B cell (primary cell): ENCODE measurements around the gene GTF3C5. TPM values are rescaled to one million over a fixed set of nuclear protein-coding genes. Genes with fewer than 3 reads are reported as not detected.
A peak's percentile ranks its signal among the peaks of the same experiment; 100 is the strongest.
"Not testable (repeated sequence)": the region's sequence is repeated elsewhere in the genome, so short reads cannot be mapped to it uniquely, and the experiment has no call there.

Source experiments
- ATAC-seq: fragments of 200-7000 bp; cut with Tn5 transposase; one replicate; pipeline ENCODE4 v1.10.0; 2021; ENCODE audit warnings: low read depth, mild to moderate bottlenecking, moderate number of reproducible peaks, moderate library complexity
- CTCF ChIA-PET: fragments of 350-600 bp; sonication (Branson Sonifier 250); formaldehyde crosslinking; loops from one replicate; lab custom pipeline; 2021; ENCODE audit warnings: antibody characterized with exemption, inconsistent platforms; lab: Charles Lee
- POLR2A ChIA-PET: fragments of 350-600 bp; sonication (Branson Sonifier 250); formaldehyde crosslinking; loops from one replicate; lab custom pipeline; 2021; ENCODE audit warnings: antibody characterized with exemption; lab: Charles Lee
- DNase-seq: peaks from one replicate; pipeline ENCODE4 v3.0.0; 2013
- H2AFZ ChIP-seq: 2 replicates; pipeline ENCODE4 v1.6.1; 2012; ENCODE audit warnings: mild to moderate bottlenecking, low read depth, low read length; ENCODE audit not compliant: insufficient read depth, poor library complexity, severe bottlenecking
- H3K27ac ChIP-seq, 2 donors: 1 replicate in 1 of 2; 2 replicates in 1 of 2; pipeline ENCODE4 v1.5.1; 2012 to 2013; ENCODE audit warnings: low read length in 2 of 2, mild to moderate bottlenecking in 2 of 2, moderate library complexity in 1 of 2
- H3K27me3 ChIP-seq, 4 experiments: fragments of 200-600 bp in 1 of 4; sonication (generic) in 1 of 4; replicated peaks in 1 of 4; 1 replicate in 2 of 4; 2 replicates in 2 of 4; pipeline versions ENCODE4 v1.6.1 to v1.7.0; 2013 to 2016; ENCODE audit warnings: low read length in 3 of 4, mild to moderate bottlenecking in 2 of 4, mixed read lengths in 1 of 4, moderate library complexity in 1 of 4; ENCODE audit not compliant: insufficient read depth in 4 of 4, control insufficient read depth in 3 of 4; ENCODE audit errors: control extremely low read depth in 1 of 4
- H3K36me3 ChIP-seq, 2 experiments: replicated peaks in 1 of 2; 1 replicate in 1 of 2; 2 replicates in 1 of 2; pipeline versions ENCODE4 v1.6.1 to v1.7.1; 2013; ENCODE audit warnings: low read length in 1 of 2; ENCODE audit not compliant: insufficient read depth in 2 of 2, control insufficient read depth in 1 of 2; ENCODE audit errors: control extremely low read depth in 1 of 2, extremely low read depth in 1 of 2
- H3K4me1 ChIP-seq, 2 donors: fragments of 200-600 bp in 1 of 2; sonication (generic) in 1 of 2; 1 replicate in 1 of 2; 2 replicates in 1 of 2; pipeline versions ENCODE4 v1.5.1 to v1.6.1; 2013 to 2017; ENCODE audit warnings: low read length in 2 of 2; ENCODE audit not compliant: control insufficient read depth in 2 of 2, insufficient read depth in 2 of 2
- H3K4me2 ChIP-seq: replicated peaks from 2 replicates; pipeline ENCODE3; 2012; ENCODE audit warnings: mild to moderate bottlenecking, low read depth, low read length; ENCODE audit not compliant: poor library complexity, severe bottlenecking
- H3K4me3 ChIP-seq, 5 experiments: fragments of 200-600 bp in 1 of 5; sonication (generic) in 1 of 5; 1 replicate in 3 of 5; 2 replicates in 2 of 5; pipeline versions ENCODE4 v1.5.1 to v1.7.0; 2011 to 2016; ENCODE audit warnings: low read length in 4 of 5, mild to moderate bottlenecking in 4 of 5, low read depth in 2 of 5, control low read depth in 1 of 5, moderate library complexity in 1 of 5; ENCODE audit not compliant: insufficient read depth in 1 of 5; ENCODE audit errors: control extremely low read depth in 1 of 5, extremely low read depth in 1 of 5
- H3K79me2 ChIP-seq: fragments of 200-600 bp; sonication (generic); one replicate; pipeline ENCODE4 v1.6.0; 2016; ENCODE audit warnings: low read length; ENCODE audit not compliant: control insufficient read depth, insufficient read depth
- H3K9ac ChIP-seq: fragments of 200-600 bp; sonication (generic); 2 replicates; pipeline ENCODE4 v1.6.1; 2017; ENCODE audit warnings: mild to moderate bottlenecking, low read length, moderate library complexity
- H3K9me3 ChIP-seq, 3 donors: one replicate each; pipeline versions ENCODE4 v1.6.1 to v1.7.1; 2013; ENCODE audit warnings: low read length in 2 of 3; ENCODE audit not compliant: control insufficient read depth in 2 of 3, insufficient read depth in 1 of 3; ENCODE audit errors: control extremely low read depth in 1 of 3
- H4K20me1 ChIP-seq: 2 replicates; pipeline ENCODE4 v1.6.0; 2012; ENCODE audit warnings: mild to moderate bottlenecking, low read length; ENCODE audit not compliant: insufficient read depth, control insufficient read depth, poor library complexity, severe bottlenecking
- H3K27ac Mint-ChIP-seq: one replicate; pipeline ENCODE4 v1.8.0; 2021; ENCODE audit warnings: mixed read lengths
- H3K27me3 Mint-ChIP-seq: one replicate; pipeline ENCODE4 v1.8.0; 2021; ENCODE audit warnings: mixed read lengths
- H3K4me1 Mint-ChIP-seq: one replicate; pipeline ENCODE4 v1.8.0; 2021; ENCODE audit warnings: mixed read lengths
- H3K4me3 Mint-ChIP-seq: one replicate; pipeline ENCODE4 v1.8.0; 2021; ENCODE audit warnings: mixed read lengths
- H3K9me3 Mint-ChIP-seq: one replicate; pipeline ENCODE4 v1.8.0; 2022; ENCODE audit warnings: mixed read lengths; ENCODE audit not compliant: insufficient read depth
- CTCF ChIP-seq: fragments of 200-600 bp; IDR thresholded peaks from one replicate; pipeline ENCODE4 v1.8.0; 2022; ENCODE audit warnings: antibody characterized with exemption, mild to moderate bottlenecking
- EZH2 ChIP-seq: IDR thresholded peaks from 2 replicates; pipeline ENCODE4 v1.6.1; 2012; ENCODE audit warnings: borderline replicate concordance, low read depth, mild to moderate bottlenecking, moderate library complexity, low read length; ENCODE audit not compliant: insufficient read depth, poor library complexity, severe bottlenecking
- WGBS: methylation state at CpG from one replicate; pipeline ENCODE4 v1.1.5; 2013; ENCODE audit warnings: missing lambda C conversion rate; ENCODE audit not compliant: insufficient coverage; 5-methylcytosine and 5-hydroxymethylcytosine counted together
- intact Hi-C: fragments of 100-400 bp; cut with micrococcal nuclease; formaldehyde crosslinking; loops from one replicate; pipeline ENCODE4 v1.10.0; 2022
- polyA plus RNA-seq: library from polyadenylated mRNA; depleted of rRNA; stranded (reverse); fragments of >200 nt; gene quantifications from 2 replicates; pipeline ENCODE4 v1.2.3, GENCODE V29; 2012
- total RNA-seq, 2 donors: library from RNA; stranded (reverse); fragments of 120-200 nt in 1 of 2; gene quantifications; 1 replicate in 1 of 2; 2 replicates in 1 of 2; pipeline versions ENCODE4 v1.2.3 to v1.2.4, GENCODE V29; 2013 to 2022

The GTF3C5 gene
- total and polyA plus RNA-seq, 2 donors (not counting 1 experiment from before 2014, with no cell fraction given) = 80.5 to 91.2 TPM

DNA sequence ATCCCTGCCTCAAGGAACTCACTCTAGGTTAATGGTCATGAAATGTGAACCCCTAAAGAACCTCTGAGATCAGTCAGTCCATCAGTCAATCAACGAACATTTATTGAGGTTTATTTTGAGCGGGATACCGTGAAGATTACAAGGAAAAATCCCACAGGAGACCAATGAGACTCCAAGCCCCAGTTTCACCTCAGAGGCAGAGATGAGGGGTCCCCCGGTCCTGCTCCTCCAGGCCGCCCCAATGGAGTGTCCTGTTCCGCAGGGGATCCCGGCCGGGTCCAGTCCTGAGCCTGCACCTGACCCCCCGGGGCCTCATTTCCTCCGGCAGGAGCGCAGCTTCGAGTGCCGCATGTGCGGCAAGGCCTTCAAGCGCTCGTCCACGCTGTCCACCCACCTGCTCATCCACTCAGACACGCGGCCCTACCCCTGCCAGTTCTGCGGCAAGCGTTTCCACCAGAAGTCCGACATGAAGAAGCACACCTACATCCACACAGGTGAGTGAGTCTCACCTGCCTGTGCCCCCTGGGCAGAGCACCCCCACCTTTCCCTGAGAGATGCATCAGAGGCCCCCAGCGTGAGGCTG lies 41.3 kb upstream of the GTF3C5 start:
- Mint-ChIP-seq H3K4me3 (no peak overlapping the region), H3K27ac (no peak overlapping the region), H3K9me3 (no peaks in the 10 kb centered on the region), H3K27me3 (peaks cover 48% of the 10 kb centered on the region), H3K4me1 (peaks cover 9% of the 10 kb centered on the region)
- Histone ChIP-seq H4K20me1 (no peaks in the 10 kb centered on the region), H3K4me1 (peaks cover 0 to 3% of the 10 kb centered on the region in 2 donors), H3K27ac (no peak overlapping the region), H2AFZ (no peak overlapping the region), H3K9ac (no peak overlapping the region), H3K4me2 (no peak overlapping the region), H3K9me3 (no peaks in the 10 kb centered on the region), H3K27me3 (peaks cover 0 to 35% (median 5%) of the 10 kb centered on the region in 4 experiments), H3K79me2 (no peaks in the 10 kb centered on the region), H3K36me3 (no peaks in the 10 kb centered on the region), H3K4me3 (no peak overlapping the region)
- DNase-seq = no peak
- no peak for TF ChIP-seq EZH2
- TF ChIP-seq CTCF = no peak
- intact Hi-C loops = no loop called here
- WGBS = 91% methylated on average over 20 of the region's 23 CpGs
- POLR2A ChIA-PET = no interaction called here
- no peak for ATAC-seq
- CTCF ChIA-PET = no interaction called here

- DNase-seq, intact Hi-C loops, H2AFZ ChIP-seq, H4K20me1 ChIP-seq, H3K4me1 ChIP-seq, H3K9me3 Mint-ChIP-seq, H3K79me2 ChIP-seq, H3K9ac ChIP-seq, POLR2A ChIA-PET, CTCF ChIA-PET, H3K9me3 ChIP-seq, H3K27ac ChIP-seq, H3K4me3 ChIP-seq, H3K27ac Mint-ChIP-seq, H3K4me2 ChIP-seq, H3K36me3 ChIP-seq, H3K4me3 Mint-ChIP-seq: not testable (repeated sequence)
- 62% methylated on average over 3 of the region's 4 CpGs for WGBS
- peaks cover 51% of the 10 kb centered on the region for H3K27me3 Mint-ChIP-seq
- peaks cover 0 to 39% (median 5%) of the 10 kb centered on the region in 4 experiments for H3K27me3 ChIP-seq
- H3K4me1 Mint-ChIP-seq = peaks cover 11% of the 10 kb centered on the region
- ATAC-seq = peak; percentile 43
Measured at GRCh38 chr9:132989998-132990557, 40.7 kb upstream of the GTF3C5 start.
